Caco-2 (cell line): ENCODE results near the gene BAG3. TPM values are rescaled to one million over a fixed set of nuclear protein-coding genes. Genes with fewer than 3 reads are reported as not detected.

Experiments used
- BruUV-seq: library from RNA; stranded (reverse); fragments of 400-500 nt; replicated peaks from 2 replicates; lab custom pipeline; 2021; lab: Mats Ljungman, UMichigan
- CTCF ChIA-PET: fragments of 300-600 bp; sonication (Branson Sonifier 250); formaldehyde crosslinking; loops from one replicate; lab custom pipeline; 2022; ENCODE audit warnings: antibody characterized with exemption; lab: Charles Lee
- POLR2A ChIA-PET: fragments of 300-600 bp; sonication (Branson Sonifier 250); formaldehyde crosslinking; loops from one replicate; lab custom pipeline; 2022; ENCODE audit warnings: antibody characterized with exemption; lab: Charles Lee
- DNase-seq, 2 experiments: peaks; one replicate each; pipeline versions ENCODE4 v3.0.0 to v3.0.0-alpha.2; 2020 to 2022
- H3K27me3 ChIP-seq: replicated peaks from 2 replicates; pipeline ENCODE4 v1.6.0; 2011; ENCODE audit warnings: low read length; ENCODE audit not compliant: control insufficient read depth, insufficient read depth
- H3K36me3 ChIP-seq: 2 replicates; pipeline ENCODE4 v1.5.1; 2011; ENCODE audit warnings: low read length; ENCODE audit not compliant: control insufficient read depth, insufficient read depth
- H3K4me1 ChIP-seq: fragments of 250-450 bp; sonication (Bioruptor Pico); 2 replicates; pipeline ENCODE4 v1.5.1; 2020; ENCODE audit warnings: mild to moderate bottlenecking
- H3K4me3 ChIP-seq: 2 replicates; pipeline ENCODE4 v1.5.1; 2011; ENCODE audit warnings: low read depth, mild to moderate bottlenecking, control low read depth, low read length
- H3K9me3 ChIP-seq: fragments of 250-450 bp; sonication (Bioruptor Pico); 2 replicates; pipeline ENCODE4 v1.5.1; 2020; ENCODE audit warnings: mild to moderate bottlenecking, moderate library complexity
- H3K27ac Mint-ChIP-seq: one replicate; pipeline ENCODE4 v1.8.0; 2022; ENCODE audit warnings: mixed read lengths; ENCODE audit not compliant: unreplicated experiment
- H3K27me3 Mint-ChIP-seq: one replicate; pipeline ENCODE4 v1.8.0; 2022; ENCODE audit warnings: mixed read lengths; ENCODE audit not compliant: insufficient read depth, unreplicated experiment
- H3K36me3 Mint-ChIP-seq: one replicate; pipeline ENCODE4 v1.8.0; 2022; ENCODE audit warnings: mild to moderate bottlenecking, mixed read lengths; ENCODE audit not compliant: insufficient read depth, unreplicated experiment
- H3K4me1 Mint-ChIP-seq: one replicate; pipeline ENCODE4 v1.8.0; 2022; ENCODE audit warnings: low read depth, mixed read lengths; ENCODE audit not compliant: unreplicated experiment
- H3K4me3 Mint-ChIP-seq: one replicate; pipeline ENCODE4 v1.8.0; 2022; ENCODE audit warnings: mild to moderate bottlenecking, moderate library complexity, mixed read lengths; ENCODE audit not compliant: unreplicated experiment
- H3K9me3 Mint-ChIP-seq: one replicate; pipeline ENCODE4 v1.8.0; 2022; ENCODE audit warnings: mixed read lengths; ENCODE audit not compliant: unreplicated experiment
- intact Hi-C: fragments of 100-400 bp; cut with micrococcal nuclease; formaldehyde crosslinking; loops from one replicate; pipeline ENCODE4 v1.10.0; 2022; ENCODE audit not compliant: unreplicated experiment
- total RNA-seq: library from RNA; stranded (reverse); gene quantifications from 2 replicates; pipeline ENCODE4 v1.2.3, GENCODE V29; 2022
- TF ChIP-seq, protein P1 (sequence below), 2 experiments: fragments of 200-600 bp in 1 of 2; IDR thresholded peaks; 1 replicate in 1 of 2; 2 replicates in 1 of 2; pipeline versions ENCODE4 v1.5.1 to v1.8.0; 2011 to 2022; ENCODE audit warnings: antibody characterized with exemption in 1 of 2, control low read depth in 1 of 2, inconsistent platforms in 1 of 2, low read depth in 1 of 2, low read length in 1 of 2, mild to moderate bottlenecking in 1 of 2, moderate library complexity in 1 of 2; ENCODE audit not compliant: insufficient read depth in 1 of 2, severe bottlenecking in 1 of 2, unreplicated experiment in 1 of 2

The BAG3 gene
- total RNA-seq, 1 experiment from 2014 or later = 30.7 TPM

DNA sequence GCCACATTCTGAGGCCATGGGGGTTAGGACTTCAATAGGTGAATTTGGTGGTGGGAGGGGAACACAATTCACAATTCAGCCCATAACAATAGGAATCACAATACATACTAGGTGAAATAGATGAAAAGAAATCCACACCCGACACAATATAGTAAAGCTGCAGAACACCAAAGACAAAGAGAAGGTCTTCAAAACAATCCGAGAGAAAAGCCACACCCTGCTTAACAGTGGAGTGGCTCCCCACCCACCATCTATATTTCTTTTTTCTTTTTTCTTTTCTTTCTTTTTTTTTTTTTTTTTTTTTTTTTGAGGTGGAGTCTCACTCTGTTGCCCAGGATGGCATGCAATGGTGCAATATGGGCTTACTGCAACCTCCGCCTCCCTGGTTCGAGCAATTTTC lies 39.7 kb upstream of the BAG3 start:
- no peaks in the 10 kb centered on the region for H3K36me3 ChIP-seq
- H3K4me1 ChIP-seq = no peaks in the 10 kb centered on the region; the same call in 1 of the 2 replicates
- ChIA-PET CTCF (no interaction called here), POLR2A (no interaction called here)
- no peak overlapping the region for H3K4me3 Mint-ChIP-seq
- no peaks in the 10 kb centered on the region for H3K36me3 Mint-ChIP-seq
- no TSS peak for BruUV-seq
- TF ChIP-seq, protein P1, sequence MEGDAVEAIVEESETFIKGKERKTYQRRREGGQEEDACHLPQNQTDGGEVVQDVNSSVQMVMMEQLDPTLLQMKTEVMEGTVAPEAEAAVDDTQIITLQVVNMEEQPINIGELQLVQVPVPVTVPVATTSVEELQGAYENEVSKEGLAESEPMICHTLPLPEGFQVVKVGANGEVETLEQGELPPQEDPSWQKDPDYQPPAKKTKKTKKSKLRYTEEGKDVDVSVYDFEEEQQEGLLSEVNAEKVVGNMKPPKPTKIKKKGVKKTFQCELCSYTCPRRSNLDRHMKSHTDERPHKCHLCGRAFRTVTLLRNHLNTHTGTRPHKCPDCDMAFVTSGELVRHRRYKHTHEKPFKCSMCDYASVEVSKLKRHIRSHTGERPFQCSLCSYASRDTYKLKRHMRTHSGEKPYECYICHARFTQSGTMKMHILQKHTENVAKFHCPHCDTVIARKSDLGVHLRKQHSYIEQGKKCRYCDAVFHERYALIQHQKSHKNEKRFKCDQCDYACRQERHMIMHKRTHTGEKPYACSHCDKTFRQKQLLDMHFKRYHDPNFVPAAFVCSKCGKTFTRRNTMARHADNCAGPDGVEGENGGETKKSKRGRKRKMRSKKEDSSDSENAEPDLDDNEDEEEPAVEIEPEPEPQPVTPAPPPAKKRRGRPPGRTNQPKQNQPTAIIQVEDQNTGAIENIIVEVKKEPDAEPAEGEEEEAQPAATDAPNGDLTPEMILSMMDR (IDR thresholded peaks at IDR 0.05; ENCODE audit: insufficient read depth in 1 of 2, low read depth in 1 of 2, low read length in 1 of 2, severe bottlenecking in 1 of 2, unreplicated experiment in 1 of 2) = no peak
- H3K9me3 Mint-ChIP-seq = peaks cover 10% of the 10 kb centered on the region
- H3K27me3 Mint-ChIP-seq = no peaks in the 10 kb centered on the region
- no peak overlapping the region for H3K27ac Mint-ChIP-seq
- peaks cover 12% of the 10 kb centered on the region for H3K4me1 Mint-ChIP-seq
- no peak overlapping the region for H3K4me3 ChIP-seq
- H3K27me3 ChIP-seq = no peaks in the 10 kb centered on the region
- no peak for DNase-seq
- H3K9me3 ChIP-seq = no peaks in the 10 kb centered on the region
- intact Hi-C loops = no loop called here

DNA sequence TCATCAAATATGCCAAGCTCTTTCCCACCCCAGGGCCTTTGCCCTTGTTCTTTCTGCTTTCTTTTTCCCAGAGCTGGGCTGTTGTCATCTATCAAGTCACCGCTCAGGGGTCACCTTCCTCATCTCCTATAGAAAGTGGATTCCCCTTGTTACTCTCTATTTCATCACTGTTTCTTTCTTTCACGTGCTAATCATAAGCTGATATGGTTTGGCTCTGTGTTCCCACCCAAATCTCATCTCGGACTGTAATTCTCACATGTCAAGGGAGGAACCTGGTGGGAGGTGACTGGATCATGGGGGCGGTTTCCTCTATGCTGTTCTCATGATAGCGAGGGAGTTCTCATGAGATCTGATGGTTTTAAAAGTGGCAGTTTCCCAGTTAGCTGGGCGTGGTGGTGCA lies 37.4 kb upstream of the BAG3 start:
- no peak for DNase-seq
- TF ChIP-seq, protein P1 (IDR thresholded peaks at IDR 0.05; ENCODE audit: insufficient read depth in 1 of 2, low read depth in 1 of 2, low read length in 1 of 2, severe bottlenecking in 1 of 2, unreplicated experiment in 1 of 2) = no peak
- Histone ChIP-seq H3K36me3 (no peaks in the 10 kb centered on the region), H3K4me3 (no peak overlapping the region), H3K4me1 (no peaks in the 10 kb centered on the region; the same call in 1 of the 2 replicates), H3K27me3 (no peaks in the 10 kb centered on the region), H3K9me3 (no peaks in the 10 kb centered on the region)
- H3K27me3 Mint-ChIP-seq = no peaks in the 10 kb centered on the region
- peaks cover 5% of the 10 kb centered on the region for H3K4me1 Mint-ChIP-seq
- intact Hi-C loops = no loop called here
- ChIA-PET CTCF (interaction anchor here (1.6 kb wide), 1 partner anchor 11 kb away, joined by 6 read pairs; no protein-coding TSS in a partner anchor), POLR2A (no interaction called here)
- H3K9me3 Mint-ChIP-seq = peaks cover 10% of the 10 kb centered on the region
- H3K36me3 Mint-ChIP-seq = no peaks in the 10 kb centered on the region
- BruUV-seq = no TSS peak
- H3K27ac Mint-ChIP-seq = no peak overlapping the region
- H3K4me3 Mint-ChIP-seq = no peak overlapping the region

DNA sequence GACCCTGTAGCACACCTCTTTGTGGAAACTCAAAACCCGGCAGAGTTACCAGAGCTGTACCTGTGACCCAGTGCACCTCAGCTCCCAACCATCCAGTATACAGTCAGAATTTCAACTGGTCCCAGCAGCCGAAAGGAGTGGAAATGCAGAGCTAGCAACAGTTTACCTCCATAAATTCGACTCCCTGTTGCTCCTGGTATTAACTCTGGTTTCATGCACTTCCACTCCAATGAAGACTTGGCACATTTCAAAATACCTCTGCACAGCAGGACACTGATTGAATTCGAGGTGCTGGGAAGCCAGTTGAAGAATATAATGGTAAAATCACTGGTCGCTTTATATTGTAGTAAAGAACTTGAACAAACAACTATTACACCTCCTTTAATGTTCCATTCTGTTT lies 36.5 kb upstream of the BAG3 start:
- Histone ChIP-seq H3K27me3 (no peaks in the 10 kb centered on the region), H3K9me3 (no peaks in the 10 kb centered on the region), H3K4me3 (no peak overlapping the region), H3K4me1 (no peaks in the 10 kb centered on the region; the same call in 1 of the 2 replicates), H3K36me3 (no peaks in the 10 kb centered on the region)
- no peak overlapping the region for H3K4me3 Mint-ChIP-seq
- peaks cover 10% of the 10 kb centered on the region for H3K9me3 Mint-ChIP-seq
- TF ChIP-seq, protein P1 (IDR thresholded peaks at IDR 0.05; ENCODE audit: insufficient read depth in 1 of 2, low read depth in 1 of 2, low read length in 1 of 2, severe bottlenecking in 1 of 2, unreplicated experiment in 1 of 2) = no peak
- POLR2A ChIA-PET = no interaction called here
- intact Hi-C loops = no loop called here
- no TSS peak for BruUV-seq
- no peaks in the 10 kb centered on the region for H3K4me1 Mint-ChIP-seq
- no peaks in the 10 kb centered on the region for H3K36me3 Mint-ChIP-seq
- no peak overlapping the region for H3K27ac Mint-ChIP-seq
- H3K27me3 Mint-ChIP-seq = no peaks in the 10 kb centered on the region
- DNase-seq = no peak
- CTCF ChIA-PET = no interaction called here
